ENCODE data around the gene INSIG2.

Gene INSIG2

DNA sequence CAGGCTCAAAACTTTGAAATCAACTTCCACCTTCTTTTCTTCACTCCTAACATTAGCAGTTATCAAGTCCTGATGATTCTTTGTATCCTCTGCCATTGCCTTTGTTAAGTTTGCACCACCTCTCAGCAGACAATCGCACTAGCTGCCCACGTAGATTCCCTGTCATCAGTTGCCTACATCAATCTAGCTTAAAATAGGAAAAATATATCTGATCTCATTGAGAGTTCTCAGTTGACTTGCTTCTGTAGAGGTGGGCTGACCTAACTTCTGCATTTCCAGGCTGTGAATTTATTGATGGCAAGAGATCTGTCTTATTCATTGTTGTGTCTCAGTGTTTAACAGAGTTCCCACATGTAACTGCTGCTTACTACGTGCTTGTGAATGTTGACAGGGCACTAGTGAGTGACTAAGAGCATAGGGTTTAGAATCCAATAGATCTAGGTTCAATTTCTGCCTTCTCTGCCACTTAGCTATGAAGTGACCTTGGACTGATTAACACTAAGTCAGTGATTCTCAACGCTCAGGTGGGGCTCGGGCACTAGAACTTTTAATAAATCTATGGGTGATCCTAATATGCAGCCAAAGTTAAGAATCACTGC is 3.7 kb upstream of the INSIG2 start:
- Histone ChIP-seq H2AFZ (ENCODE audit: low read depth) (no peak overlapping the region), H4K20me1 (ENCODE audit: insufficient read depth) (no peaks in the 10 kb centered on the region), H3K4me1 (ENCODE audit: low read depth, poor library complexity, severe bottlenecking) (no peaks in the 10 kb centered on the region), H3K79me2 (ENCODE audit: insufficient read depth, low read depth) (peaks cover 12% of the 10 kb centered on the region; the same call in 1 of the 2 replicates), H3K27ac (no peak overlapping the region), H3K27me3 (ENCODE audit: insufficient read depth, low read depth) (no peaks in the 10 kb centered on the region), H3K4me2 (no peak overlapping the region), H3K4me3 (IDR thresholded peaks at IDR 0.05; ENCODE audit: insufficient read depth, low read depth, low read length) (no peak overlapping the region), H3K36me3 (ENCODE audit: insufficient read depth) (no peaks in the 10 kb centered on the region), H3K9ac (no peak overlapping the region)
- TF ChIP-seq, protein P1, sequence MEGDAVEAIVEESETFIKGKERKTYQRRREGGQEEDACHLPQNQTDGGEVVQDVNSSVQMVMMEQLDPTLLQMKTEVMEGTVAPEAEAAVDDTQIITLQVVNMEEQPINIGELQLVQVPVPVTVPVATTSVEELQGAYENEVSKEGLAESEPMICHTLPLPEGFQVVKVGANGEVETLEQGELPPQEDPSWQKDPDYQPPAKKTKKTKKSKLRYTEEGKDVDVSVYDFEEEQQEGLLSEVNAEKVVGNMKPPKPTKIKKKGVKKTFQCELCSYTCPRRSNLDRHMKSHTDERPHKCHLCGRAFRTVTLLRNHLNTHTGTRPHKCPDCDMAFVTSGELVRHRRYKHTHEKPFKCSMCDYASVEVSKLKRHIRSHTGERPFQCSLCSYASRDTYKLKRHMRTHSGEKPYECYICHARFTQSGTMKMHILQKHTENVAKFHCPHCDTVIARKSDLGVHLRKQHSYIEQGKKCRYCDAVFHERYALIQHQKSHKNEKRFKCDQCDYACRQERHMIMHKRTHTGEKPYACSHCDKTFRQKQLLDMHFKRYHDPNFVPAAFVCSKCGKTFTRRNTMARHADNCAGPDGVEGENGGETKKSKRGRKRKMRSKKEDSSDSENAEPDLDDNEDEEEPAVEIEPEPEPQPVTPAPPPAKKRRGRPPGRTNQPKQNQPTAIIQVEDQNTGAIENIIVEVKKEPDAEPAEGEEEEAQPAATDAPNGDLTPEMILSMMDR (conservative IDR thresholded peaks at IDR 0.05; ENCODE audit: low read depth, low read length): no peak

DNA sequence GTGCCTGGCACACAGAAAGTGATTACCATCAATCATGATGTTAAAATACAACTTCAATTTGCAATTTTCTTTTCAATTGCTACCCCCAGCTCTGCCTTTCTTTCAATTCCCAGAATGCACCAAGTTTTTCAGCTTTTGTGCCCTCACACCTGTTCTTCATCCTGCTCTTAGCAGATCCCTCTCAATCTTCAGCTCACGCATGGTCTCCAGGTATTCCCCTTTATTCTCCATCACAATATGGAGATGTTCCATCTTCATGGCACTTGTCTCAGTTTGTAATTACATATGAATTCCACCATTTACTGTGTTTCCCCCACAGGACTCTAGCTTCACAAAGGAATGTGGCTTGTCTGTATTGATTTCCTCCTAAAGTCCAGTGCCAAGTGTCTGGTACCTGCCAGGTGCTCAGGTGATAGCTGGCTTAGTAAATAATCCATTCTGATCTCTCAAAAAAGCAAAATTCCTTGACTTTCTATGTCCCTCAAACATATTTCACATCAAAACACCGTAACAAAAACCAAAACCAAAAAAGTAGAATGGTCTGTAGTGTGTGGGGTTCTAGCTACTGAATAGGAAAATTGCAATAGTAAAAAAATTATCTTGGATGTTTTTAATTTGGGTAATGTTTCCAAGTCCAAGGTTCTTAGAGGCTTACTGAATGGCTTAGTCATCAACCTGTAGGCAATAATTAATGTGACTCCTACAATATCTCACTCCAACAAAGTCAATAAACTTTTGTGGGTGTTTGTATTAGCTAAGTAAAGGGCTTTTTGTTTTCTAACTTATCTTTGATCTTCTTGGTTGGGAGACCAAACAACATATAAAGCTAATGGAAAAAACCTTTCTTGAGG is 2.9 kb upstream of the INSIG2 start:
- H3K4me3 ChIP-seq (IDR thresholded peaks at IDR 0.05; ENCODE audit: insufficient read depth, low read depth, low read length): no peak overlapping the region
- TF ChIP-seq, protein P1 (conservative IDR thresholded peaks at IDR 0.05; ENCODE audit: low read depth, low read length): no peak
- H3K36me3 ChIP-seq (ENCODE audit: insufficient read depth): no peaks in the 10 kb centered on the region
- H3K27ac ChIP-seq: no peak overlapping the region
- H3K4me2 ChIP-seq: no peak overlapping the region
- H3K9ac ChIP-seq: no peak overlapping the region
- peaks cover 7% of the 10 kb centered on the region for H3K4me1 ChIP-seq (ENCODE audit: low read depth, poor library complexity, severe bottlenecking)
- peaks cover 20% of the 10 kb centered on the region; the same call in 1 of the 2 replicates for H3K79me2 ChIP-seq (ENCODE audit: insufficient read depth, low read depth)
- H2AFZ ChIP-seq (ENCODE audit: low read depth): no peak overlapping the region
- no peaks in the 10 kb centered on the region for H4K20me1 ChIP-seq (ENCODE audit: insufficient read depth)
- no peaks in the 10 kb centered on the region for H3K27me3 ChIP-seq (ENCODE audit: insufficient read depth, low read depth)

DNA sequence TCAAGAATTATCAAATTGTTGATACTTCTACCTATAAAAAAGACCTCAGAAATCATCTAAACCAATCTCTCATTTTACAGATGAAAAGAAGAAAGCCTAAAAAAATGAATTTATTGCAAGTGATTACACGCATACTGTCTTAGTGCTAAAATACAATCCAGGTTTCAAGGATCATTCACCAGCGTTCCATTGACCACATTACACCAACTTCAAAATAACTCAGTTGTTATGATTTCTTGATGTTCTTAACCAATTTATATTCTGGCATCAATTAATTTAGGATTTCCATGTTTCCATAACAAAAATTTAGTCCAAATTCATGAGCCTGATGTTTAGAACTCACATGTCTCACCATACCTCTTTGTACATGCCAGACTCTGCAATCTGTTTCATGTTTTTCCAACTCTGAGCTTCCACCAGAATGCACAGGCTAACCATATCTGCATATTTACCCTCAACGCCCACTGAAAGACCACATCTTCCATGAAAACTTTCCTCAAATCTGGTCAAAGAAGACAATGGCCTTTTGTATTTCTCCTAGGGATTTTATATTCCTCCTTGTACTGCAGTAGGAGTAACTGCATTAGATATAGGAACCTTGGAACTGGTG is 2.1 kb upstream of the INSIG2 start:
- Histone ChIP-seq H4K20me1 (ENCODE audit: insufficient read depth) (no peaks in the 10 kb centered on the region), H3K27me3 (ENCODE audit: insufficient read depth, low read depth) (no peaks in the 10 kb centered on the region), H3K79me2 (ENCODE audit: insufficient read depth, low read depth) (peaks cover 27% of the 10 kb centered on the region), H3K27ac (no peak overlapping the region), H3K36me3 (ENCODE audit: insufficient read depth) (no peaks in the 10 kb centered on the region), H3K4me3 (IDR thresholded peaks at IDR 0.05; ENCODE audit: insufficient read depth, low read depth, low read length) (no peak overlapping the region), H3K4me1 (ENCODE audit: low read depth, poor library complexity, severe bottlenecking) (peaks cover 14% of the 10 kb centered on the region), H2AFZ (ENCODE audit: low read depth) (no peak overlapping the region), H3K9ac (no peak overlapping the region), H3K4me2 (no peak overlapping the region)
- TF ChIP-seq, protein P1 (conservative IDR thresholded peaks at IDR 0.05; ENCODE audit: low read depth, low read length): no peak

DNA sequence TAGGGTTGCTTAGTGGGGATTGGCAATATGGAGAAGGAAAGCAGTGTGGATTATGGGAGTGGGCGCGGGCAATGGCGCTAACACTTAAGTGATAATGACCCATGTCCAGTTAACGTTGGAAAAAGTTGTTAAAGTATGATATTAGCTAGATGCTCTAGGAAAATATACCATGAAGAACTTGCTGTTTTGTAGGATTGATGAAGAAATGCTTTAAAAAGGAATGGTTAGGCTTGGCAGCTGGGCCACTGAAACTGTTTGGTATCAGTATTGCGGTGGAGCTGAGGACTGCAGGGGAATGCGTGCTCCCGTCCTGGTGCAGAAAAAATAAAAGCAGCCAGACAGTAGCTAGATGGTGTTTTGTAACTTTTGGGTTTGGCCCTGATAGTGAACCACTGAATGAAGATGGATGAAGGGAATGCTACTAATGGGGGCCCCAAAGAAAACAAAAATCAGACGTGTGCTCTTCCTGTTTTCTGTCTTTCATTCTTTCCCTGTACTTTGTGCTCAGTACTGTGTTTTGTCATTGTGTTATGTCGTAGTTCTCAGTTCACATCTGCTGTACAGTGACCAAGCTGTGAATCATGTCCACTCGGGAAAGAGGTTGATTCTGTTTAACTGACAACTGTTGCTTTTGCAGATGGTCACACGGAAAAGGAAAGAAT is 999 bp downstream of the INSIG2 start:
- H3K9ac ChIP-seq: peak overlapping the region; percentile 41; the same call in 1 of the 2 replicates
- H3K4me2 ChIP-seq: peak overlapping the region; percentile 85
- no peaks in the 10 kb centered on the region for H4K20me1 ChIP-seq (ENCODE audit: insufficient read depth)
- no peaks in the 10 kb centered on the region for H3K36me3 ChIP-seq (ENCODE audit: insufficient read depth)
- TF ChIP-seq, protein P1 (conservative IDR thresholded peaks at IDR 0.05; ENCODE audit: low read depth, low read length): 0 out of 2 replicates have a peak, but pooled peaks have one; percentile 22
- H3K4me3 ChIP-seq (IDR thresholded peaks at IDR 0.05; ENCODE audit: insufficient read depth, low read depth, low read length): no peak overlapping the region
- peaks cover 43% of the 10 kb centered on the region for H3K79me2 ChIP-seq (ENCODE audit: insufficient read depth, low read depth)
- H3K4me1 ChIP-seq (ENCODE audit: low read depth, poor library complexity, severe bottlenecking): peaks cover 26% of the 10 kb centered on the region
- no peak overlapping the region for H2AFZ ChIP-seq (ENCODE audit: low read depth)
- peak overlapping the region; percentile 66 for H3K27ac ChIP-seq
- H3K27me3 ChIP-seq (ENCODE audit: insufficient read depth, low read depth): no peaks in the 10 kb centered on the region
